Retina (tissue), 1 donor: ENCODE data around the gene UGT1A7.

Experiments used
- DNase-seq: peaks from one replicate; pipeline ENCODE4 v3.0.0-alpha.2; 2016

Gene UGT1A7

DNA sequence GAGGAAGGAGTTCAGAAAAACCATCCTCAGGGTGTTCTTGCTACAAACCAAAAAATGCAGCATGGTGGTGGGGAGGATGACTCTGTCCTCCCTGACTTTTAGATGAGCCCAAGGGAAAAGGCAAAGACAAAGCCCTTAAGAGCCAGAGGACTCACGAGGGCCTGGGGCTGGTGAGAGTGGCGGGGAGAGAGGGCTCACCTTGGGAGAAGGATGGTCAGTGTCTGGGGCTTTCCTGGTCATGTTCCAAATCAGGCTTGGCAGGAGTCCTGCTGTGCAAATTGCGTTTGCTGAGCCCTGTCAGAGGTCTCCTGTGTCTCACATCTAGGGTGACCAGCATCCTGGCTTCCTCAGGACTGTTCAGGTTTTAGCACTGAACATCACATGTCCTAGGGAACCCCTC is 83.1 kb downstream of the UGT1A7 start:
- no peak for DNase-seq

DNA sequence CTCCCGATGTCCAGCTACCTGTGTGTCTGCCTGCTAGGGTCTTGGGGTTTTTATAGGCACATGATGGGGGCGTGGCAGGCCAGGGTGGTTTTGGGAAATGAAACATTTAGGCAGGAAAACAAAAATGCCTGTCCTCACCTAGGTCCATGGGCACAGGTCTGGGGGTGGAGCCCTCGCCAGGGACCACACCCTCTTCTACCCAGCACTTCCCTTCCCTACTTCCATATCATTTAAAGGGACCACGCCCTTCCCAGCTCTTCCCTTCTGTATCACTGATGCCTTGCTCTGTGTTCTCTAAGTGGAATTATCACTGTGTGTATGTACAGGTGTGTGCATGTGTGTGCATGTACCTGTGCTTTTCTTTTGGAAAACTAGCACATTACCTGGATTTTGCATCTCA is 84.7 kb downstream of the UGT1A7 start:
- DNase-seq: no peak

DNA sequence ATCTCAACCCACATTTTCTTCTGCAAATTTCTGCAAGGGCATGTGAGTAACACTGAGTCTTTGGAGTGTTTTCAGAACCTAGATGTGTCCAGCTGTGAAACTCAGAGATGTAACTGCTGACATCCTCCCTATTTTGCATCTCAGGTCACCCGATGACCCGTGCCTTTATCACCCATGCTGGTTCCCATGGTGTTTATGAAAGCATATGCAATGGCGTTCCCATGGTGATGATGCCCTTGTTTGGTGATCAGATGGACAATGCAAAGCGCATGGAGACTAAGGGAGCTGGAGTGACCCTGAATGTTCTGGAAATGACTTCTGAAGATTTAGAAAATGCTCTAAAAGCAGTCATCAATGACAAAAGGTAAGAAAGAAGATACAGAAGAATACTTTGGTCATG is 86.4 kb downstream of the UGT1A7 start:
- no peak for DNase-seq

DNA sequence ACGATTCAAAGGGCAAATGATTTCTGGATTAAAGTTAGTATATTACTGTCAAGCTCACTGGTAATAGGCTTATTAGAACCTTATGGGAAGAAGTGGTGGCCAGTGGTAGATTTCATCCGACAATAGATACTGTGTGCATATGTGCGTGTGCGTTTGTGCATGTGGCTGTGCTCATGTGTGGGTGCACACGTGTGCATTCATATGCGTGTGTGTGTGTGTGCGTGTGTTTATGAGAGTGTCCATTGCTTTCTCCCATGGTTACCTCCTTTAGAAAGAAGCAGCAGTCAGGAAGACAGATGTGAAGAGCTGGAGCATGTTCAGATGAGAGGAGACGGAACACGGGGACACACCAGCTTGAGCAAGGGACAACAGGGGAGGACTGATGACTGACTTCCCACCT is 87.6 kb downstream of the UGT1A7 start:
- DNase-seq: no peak

DNA sequence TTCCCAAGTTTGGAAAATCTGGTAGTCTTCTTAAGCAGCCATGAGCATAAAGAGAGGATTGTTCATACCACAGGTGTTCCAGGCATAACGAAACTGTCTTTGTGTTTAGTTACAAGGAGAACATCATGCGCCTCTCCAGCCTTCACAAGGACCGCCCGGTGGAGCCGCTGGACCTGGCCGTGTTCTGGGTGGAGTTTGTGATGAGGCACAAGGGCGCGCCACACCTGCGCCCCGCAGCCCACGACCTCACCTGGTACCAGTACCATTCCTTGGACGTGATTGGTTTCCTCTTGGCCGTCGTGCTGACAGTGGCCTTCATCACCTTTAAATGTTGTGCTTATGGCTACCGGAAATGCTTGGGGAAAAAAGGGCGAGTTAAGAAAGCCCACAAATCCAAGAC is 90.5 kb downstream of the UGT1A7 start:
- DNase-seq: no peak

DNA sequence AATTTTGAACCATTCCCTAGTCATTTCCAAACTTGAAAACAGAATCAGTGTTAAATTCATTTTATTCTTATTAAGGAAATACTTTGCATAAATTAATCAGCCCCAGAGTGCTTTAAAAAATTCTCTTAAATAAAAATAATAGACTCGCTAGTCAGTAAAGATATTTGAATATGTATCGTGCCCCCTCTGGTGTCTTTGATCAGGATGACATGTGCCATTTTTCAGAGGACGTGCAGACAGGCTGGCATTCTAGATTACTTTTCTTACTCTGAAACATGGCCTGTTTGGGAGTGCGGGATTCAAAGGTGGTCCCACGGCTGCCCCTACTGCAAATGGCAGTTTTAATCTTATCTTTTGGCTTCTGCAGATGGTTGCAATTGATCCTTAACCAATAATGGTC is 90.9 kb downstream of the UGT1A7 start:
- DNase-seq: no peak

DNA sequence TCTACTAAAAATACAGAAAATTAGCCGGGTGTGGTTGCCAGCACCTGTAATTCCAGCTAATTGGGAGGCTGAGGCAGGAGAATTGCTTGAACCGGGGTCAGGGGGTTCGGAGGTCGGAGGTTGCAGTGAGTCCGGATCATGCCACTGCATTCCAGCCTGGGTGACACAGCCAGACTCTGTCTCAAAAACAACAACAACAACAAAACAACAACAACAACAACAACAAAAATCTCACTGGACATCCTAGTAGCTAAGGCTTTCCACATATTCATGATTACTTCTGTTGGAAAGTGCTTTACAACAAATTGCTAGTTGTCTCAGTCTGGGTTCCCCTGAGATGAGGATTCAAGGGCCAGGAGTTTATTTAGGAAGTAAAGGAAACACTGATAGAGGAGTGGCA is 92.2 kb downstream of the UGT1A7 start:
- no peak for DNase-seq

DNA sequence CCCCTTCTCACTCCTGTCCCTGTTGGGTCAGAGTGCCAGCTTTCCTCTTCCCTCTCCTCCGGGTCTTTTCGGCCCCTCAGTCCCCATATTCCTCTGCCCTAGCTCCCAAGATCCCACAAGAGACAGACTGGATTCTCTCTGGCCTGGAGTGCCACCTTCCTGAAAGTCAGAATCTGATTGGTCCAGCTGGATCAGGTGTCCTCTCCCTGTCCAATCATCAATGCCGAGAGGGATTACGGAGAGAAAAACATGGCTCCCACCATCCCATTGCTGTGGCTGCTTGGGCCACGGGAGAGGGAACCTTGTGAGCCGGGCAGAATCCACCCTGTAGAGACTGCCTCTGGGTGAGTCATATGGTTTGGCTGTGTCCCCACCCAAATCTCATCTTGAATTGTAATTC is 93.7 kb downstream of the UGT1A7 start:
- DNase-seq: no peak

DNA sequence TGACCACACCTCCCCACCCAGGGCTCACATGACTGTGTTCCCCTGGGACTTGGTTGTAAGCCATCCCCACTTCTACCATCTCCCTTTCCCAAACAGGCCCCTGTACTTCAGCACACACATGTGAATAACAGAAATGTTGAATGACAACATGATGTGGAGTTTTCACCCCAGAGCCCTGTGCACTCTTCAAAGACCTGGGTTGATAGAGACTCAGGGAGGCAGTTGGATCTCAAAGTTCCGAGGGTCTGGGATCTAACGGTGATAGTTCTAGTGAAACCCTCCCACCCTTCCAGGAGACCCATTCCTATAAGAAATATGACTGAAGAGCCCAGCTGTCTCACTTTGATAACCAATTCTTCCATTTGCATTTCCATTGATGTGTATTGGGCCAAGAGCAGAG is 96.3 kb downstream of the UGT1A7 start, which contains the start of gene MROH2A:
MROH2A (plus strand) TSS at position 301 of the 400 bp plus-strand sequence. CDS start 1,029 bp downstream, outside the sequence.
- DNase-seq: no peak

DNA sequence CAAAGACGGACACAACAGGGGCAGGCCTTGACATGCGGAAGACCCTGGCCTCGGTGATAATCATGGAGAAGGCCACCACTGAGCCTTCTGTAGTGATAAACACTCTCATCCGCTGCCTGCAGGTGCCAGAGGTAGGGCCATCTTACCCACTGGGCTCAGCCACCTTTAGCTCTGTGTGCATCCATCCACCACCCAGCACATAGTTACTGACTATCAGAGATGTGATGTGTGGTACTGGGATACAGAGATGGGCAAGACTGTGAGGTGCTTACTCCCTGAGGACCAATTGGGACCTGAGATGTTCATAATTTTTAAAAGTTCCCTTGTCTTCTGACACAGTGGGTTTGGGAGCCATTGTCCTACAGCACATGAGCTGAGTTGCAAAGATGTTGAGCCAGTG is 98.0 kb downstream of the UGT1A7 start:
- no peak for DNase-seq

DNA sequence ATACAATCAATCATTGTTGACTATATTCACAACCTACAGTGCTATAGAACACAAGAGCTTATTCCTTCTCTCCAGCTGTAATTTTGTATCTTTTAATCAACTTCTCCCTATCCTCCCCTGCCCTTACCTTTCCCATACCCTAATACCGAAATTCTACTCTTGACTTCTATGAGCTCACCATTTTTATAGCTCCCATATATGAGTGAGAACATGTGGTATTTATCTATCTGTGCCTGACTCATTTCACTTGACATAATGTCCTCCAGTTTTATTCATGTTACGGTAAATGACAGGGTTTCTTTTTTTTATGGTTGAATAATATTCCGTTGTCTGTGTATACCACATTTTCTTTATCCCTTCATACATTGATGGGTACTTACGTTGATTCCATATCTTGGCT is 99.1 kb downstream of the UGT1A7 start:
- no peak for DNase-seq

DNA sequence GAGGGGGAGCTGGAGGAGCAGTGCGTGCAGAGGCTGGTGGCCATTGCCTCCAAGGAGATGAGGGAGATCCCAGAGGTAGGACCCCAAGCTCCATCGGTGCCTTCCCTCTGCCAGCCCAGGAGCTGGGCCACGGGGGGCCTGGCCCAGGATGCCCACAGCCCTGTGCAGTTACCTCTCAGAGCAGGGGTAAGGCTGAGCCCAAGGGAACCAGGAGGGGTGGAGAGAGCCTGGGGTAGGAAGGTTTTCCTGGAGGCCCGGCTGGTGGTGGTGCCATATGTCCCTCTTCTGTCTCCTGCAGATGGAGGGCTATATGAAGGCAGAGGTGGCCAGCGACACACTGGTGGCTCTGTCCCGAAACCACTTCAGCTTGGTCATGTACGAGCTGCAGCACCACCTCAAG is 107.9 kb downstream of the UGT1A7 start:
- no peak for DNase-seq

DNA sequence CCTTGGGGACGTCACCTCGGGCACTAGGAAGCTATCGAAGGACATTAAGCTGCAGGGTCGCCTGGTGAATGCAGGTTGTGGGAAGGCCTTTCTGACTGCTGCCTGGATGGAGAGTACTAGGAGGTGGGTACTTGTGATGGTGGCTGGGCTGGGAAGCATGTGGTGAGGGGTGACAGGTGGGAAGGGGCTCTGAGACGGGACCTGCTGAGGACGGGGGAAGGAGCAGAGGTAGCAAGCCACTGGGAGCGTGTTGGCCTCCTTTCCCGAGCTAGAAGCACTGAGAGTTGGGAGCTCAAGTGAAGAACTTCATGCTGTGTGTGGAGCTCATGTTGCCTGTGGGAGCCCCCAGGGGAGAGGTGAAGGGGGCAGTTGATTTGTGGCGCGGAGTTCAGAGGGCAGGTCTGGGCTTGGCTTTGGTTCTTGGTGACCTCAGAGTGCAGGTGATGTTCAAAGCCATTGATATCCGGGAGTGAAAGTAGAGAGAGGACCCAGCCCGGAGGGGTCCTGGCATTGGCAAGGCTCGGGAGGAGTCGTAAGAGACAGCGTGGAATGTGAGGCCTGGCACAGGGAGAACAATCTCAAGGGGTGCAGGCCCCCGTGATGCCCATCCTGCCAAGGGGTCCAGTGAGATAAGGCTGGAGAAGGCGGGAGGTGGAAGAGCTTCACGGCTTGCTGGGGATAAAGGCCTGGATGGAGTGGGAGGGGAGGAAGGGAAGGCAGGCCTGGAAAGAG is 109.6 kb downstream of the UGT1A7 start:
- no peak for DNase-seq

DNA sequence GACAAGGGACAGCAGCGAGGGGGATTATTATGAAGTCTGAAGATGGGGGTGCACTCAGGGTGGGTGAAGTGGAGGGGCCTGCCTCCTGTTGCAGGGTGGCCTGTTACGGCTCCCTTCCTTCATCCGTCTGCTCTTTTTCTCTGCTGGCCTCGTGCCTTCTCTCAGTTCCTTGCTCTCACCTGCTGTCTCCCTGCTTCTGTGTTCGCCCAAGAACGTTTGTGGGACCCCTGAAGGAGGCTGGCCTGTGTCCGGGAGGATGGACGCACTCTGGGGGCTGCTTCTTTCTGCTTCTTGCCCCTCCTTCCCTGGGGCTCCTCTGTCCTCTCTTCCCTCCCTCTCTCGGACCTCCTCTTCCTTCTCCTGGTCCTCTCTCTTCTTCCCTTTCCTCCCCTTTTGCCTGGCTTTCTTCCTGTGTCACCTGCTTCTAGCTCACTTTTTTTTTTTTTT is 110.2 kb downstream of the UGT1A7 start:
- no peak for DNase-seq

DNA sequence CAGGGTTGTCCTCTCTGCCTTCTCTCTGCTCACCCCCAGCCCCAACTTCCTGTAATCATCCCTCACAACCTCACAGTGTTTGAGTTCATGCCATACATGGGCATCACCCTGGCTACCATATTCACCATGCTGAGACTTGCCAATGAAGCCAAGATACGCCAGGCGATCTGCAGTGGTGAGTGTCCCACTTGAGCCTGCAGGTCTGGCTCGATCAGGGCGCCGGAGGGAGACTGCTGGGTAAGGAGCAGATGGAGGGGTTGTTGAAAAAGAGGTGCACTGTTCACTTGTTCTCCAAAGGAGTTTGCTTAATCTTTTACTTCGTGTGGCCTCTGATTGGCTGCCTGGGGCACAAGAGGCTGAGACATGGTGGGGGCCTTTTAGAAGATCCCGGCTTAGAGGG is 111.0 kb downstream of the UGT1A7 start:
- no peak for DNase-seq

DNA sequence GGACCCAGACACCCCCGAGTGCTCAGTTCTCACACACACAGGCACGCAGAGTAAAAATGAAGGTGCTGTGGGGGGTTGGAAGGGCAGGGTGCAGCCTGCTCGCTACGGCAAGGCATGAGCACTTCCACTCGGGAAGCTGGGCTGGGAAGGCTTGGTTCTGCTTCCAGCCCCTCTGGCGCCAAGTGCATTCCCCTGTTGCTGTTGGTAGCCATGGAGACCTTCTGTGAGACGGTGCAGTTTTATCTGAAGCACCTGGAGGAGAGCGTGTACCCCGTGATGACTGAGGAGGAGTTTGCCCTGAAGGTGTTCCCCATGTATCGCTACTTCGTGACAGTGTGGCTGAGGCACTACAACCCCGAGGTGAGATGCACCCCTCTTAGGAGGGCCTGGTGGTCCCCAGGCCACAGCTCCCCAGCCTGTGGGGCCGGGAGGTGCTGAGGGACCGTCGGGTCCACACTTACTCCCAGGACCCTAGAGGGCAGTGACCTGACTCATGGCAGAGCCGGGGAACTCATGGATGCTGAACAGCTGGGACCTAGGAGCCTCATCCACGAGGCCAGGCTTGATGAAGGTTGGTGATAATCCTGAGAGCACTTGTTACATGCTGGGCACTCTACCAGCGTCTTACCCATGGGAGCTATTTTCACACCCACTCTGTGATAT is 111.9 kb downstream of the UGT1A7 start:
- no peak for DNase-seq

DNA sequence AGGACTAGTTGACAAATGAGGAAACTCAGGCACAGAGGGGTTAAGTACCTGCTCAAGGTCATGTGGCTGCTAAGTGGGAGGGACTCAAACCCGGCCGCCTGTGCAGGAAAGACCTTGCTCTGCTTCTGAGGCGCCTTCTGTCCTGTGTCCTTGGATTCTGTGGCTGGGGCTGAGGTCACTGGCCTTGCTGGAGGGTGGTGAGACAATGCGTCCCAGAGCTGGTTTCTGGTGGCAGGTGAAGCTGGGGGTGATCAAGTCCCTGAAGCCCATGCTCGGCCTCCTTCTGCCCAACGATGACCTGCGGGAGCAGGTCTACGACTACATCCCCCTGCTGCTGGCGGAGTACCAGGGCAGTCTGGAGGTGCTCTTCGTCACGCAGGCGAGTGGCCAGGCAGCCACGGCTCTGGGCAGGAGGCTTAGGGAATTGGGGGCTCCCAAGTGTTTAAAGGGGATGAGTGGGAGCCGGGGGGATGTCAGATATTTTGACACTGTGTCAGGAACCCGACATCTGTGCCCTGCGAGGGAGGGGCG is 112.5 kb downstream of the UGT1A7 start:
- no peak for DNase-seq

DNA sequence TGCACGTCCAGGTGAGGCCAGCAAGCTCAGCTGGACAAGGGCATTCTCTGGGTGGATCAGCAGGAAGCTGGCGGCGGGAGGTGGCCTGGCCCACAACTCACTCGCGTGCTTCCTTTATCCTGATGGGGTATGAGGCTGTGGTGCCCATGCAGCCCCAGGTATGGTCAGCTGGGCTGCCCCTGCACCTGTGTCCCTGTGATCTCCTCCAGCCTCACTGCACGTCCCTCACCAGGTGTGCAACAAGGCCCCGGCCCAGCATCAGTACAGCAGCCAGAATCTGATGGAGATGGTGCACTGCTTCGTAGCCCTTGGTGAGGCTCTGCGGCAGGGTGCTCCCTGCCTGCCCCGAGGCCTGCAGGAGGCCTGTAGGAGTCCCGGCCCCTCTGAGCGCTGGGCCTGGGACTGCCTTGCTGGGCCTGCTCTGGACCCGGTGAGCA is 114.1 kb downstream of the UGT1A7 start:
- no peak for DNase-seq

DNA sequence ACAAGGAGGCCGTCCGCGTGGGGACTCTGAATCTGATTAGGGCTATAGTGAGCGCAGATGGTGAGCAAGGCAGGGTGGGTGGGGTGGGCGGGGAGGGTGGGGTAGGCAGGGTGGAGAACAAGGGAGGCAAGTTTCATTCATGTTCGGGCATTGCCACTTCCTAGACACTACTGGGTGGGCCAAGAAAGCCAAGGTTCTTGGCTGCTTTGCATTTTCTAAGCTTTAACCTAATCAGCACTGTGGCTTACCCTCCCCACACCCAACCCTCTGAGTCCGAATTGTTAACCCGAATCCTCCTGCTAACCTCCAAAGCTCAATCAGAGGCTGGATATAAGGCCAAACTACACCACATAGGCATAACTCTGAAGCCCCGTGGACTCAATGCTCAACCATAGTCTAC is 114.6 kb downstream of the UGT1A7 start:
- DNase-seq: no peak

DNA sequence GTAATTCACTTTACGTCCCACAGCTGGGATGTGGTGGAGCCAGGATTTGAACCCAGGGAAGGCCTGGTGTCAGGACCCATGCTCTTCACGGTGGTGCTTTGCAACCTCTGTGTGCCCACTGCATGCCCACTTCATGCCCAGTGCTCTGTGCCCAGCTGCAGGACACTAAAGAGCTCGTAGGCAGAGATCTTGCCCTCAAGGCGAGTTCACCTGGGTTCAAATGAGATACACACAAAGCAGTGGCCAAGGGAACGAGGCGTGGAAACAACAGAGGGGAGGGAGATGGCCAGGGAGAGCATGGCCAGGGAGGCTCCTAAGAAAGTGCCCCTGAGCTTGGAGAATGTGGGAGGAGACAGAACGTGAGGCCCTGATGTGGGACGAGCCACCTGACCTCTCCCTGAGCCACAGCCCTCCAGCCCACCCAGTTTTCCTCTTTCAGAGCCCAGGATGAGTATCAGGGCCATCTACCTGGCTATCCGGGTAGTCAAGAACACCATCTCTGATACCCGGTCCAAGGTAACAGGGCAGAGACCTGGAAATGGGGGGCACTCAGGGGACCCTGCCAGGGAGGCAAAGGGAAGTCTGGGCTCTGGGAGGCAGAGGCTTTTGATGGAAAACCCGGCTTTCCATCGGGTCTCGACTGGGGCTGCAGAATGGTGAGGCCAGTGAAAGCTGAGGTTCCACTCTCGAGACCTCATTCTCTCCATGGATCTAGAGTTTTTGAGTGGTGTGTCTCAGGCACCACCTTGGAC is 116.8 kb downstream of the UGT1A7 start:
- DNase-seq: no peak

DNA sequence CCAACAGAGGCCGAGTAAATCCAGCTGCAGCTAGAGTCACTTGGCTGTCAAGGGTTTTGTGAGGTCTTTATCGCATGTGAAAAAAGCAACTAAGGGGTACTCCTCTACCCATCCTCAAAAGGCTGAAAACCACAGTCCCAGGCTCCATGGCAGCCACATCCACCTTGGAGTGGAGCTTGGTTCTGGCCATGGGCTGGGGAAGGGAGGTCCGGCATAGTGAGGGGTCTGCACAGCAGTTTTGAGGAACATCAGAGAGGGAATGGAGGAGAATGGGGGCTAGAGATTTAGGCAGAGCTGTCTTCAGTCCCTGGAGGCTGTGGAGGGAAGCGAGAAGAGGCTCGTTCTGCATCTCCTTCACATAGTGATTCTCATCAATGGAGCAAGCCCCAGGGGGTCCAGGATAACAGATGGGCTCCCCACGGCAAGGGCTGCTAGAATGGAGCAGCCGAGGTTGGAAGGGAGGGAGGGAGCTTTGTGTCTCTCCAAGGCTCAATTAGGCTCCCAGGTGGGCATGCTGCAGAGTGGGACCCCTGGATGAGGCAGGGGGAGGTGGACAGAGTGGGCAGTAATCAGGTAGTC is 117.5 kb downstream of the UGT1A7 start:
- no peak for DNase-seq

DNA sequence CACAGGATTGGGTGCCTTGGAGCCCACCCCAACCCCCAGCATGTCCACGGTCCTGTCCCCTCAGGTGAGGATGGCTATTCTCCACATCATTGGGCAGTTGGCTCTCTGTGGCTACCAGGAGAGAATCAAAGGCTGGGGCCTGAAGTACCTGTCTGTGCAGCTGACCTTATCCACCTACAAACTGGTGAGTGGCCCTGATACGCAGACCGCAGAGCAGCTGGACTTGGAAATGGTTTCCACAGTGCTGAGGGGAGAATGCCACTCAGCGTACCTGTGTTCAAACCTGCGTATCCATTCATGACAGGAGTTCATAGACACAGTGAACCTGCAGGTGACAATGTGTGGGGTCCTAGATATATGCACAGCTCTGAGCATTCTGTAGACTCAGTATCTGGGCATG is 118.0 kb downstream of the UGT1A7 start:
- no peak for DNase-seq

DNA sequence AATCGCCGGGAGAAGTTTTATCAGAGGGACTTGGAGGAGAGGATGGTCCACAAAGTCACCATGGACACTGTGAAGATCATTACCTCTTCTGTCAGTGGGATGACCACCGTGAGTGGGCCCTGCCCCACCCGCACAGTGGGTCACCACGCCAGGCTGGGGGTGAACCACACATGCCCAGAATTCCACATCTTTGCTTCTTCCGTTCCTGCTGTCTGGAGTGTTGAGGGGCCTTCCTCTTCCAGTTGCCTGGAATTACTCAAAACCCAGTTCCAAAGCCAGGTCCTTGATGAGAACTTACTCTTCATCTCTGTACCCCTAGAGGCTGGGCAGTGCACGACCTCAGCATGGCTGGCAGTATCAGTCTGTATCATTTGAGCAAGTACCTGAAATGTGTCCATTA is 118.5 kb downstream of the UGT1A7 start:
- DNase-seq: no peak
